HUES48 (cell line): ENCODE data around the gene CCDC141.

Source experiments
- H3K27ac ChIP-seq: one replicate; pipeline ENCODE4 v1.7.0; 2013; ENCODE audit warnings: low read depth, low read length, inconsistent platforms
- H3K27me3 ChIP-seq: 2 replicates; pipeline ENCODE4 v1.6.1; 2013; ENCODE audit warnings: mild to moderate bottlenecking, low read length; ENCODE audit not compliant: control insufficient read depth, insufficient read depth
- H3K36me3 ChIP-seq: 2 replicates; pipeline ENCODE4 v1.6.1; 2013; ENCODE audit warnings: low read length; ENCODE audit not compliant: control insufficient read depth, insufficient read depth
- H3K4me1 ChIP-seq: 2 replicates; pipeline ENCODE4 v1.6.1; 2013; ENCODE audit warnings: mild to moderate bottlenecking, low read length; ENCODE audit not compliant: control insufficient read depth, insufficient read depth
- H3K4me3 ChIP-seq: 2 replicates; pipeline ENCODE4 v1.5.1; 2013; ENCODE audit warnings: mild to moderate bottlenecking, low read depth, low read length
- H3K9ac ChIP-seq: 2 replicates; pipeline ENCODE4 v1.6.1; 2013; ENCODE audit warnings: mild to moderate bottlenecking, low read depth, low read length, moderate library complexity
- H3K9me3 ChIP-seq: 2 replicates; pipeline ENCODE4 v1.6.1; 2013; ENCODE audit warnings: low read length; ENCODE audit not compliant: control insufficient read depth, insufficient read depth

The CCDC141 gene

GRCh38 chr2:178886006-178886405, 163.9 kb downstream of the CCDC141 start:
- no peaks in the 10 kb centered on the region for H3K9me3 ChIP-seq
- no peaks in the 10 kb centered on the region for H3K36me3 ChIP-seq
- no peak overlapping the region for H3K9ac ChIP-seq
- peaks cover 13% of the 10 kb centered on the region for H3K4me1 ChIP-seq
- H3K27me3 ChIP-seq, result no peaks in the 10 kb centered on the region
- no peak overlapping the region for H3K27ac ChIP-seq
- no peak overlapping the region for H3K4me3 ChIP-seq

- Histone ChIP-seq H3K4me3 (no peak overlapping the region), H3K4me1 (peaks cover 13% of the 10 kb centered on the region), H3K27ac (no peak overlapping the region), H3K27me3 (no peaks in the 10 kb centered on the region), H3K9ac (no peak overlapping the region), H3K36me3 (no peaks in the 10 kb centered on the region), H3K9me3 (no peaks in the 10 kb centered on the region)
Measured at GRCh38 chr2:178884440-178884839, 165.5 kb downstream of the CCDC141 start.

DNA sequence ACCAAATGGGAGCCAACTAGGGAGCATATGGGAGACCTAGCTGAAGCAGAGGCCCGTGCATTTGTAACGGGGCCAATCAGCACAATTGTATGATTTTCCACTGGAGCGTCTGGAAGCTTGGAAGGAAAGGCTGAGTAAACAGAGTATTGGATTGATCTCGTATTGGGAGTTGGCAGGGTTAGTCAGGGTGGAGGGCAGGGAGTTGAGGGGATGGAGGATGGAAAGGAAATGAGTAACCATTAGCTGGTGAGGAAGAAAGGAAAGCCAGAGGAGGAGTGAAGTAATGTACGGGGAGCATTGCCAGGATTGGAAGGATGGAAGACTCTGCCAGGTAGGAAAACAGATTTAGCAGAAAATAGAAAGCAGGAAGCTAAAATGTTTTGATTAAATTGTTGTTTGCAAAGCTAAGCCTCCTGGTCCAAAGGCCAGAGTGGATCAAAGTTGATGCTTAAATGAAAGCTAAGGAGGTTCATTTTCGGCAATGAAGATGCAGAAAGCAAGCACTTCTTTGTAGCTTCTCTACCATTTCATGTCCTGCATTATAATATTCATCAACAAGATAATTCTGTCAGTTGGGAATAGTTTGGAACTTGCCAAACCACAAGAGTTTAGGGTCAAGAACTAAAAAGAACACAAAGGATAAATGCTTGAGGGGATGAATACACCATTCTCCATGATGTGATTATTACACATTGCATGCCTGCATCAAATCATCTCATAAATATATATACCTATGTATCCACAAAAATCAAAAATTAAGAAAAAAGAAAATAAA, 167.1 kb downstream of the CCDC141 start:
- H3K36me3 ChIP-seq, result no peaks in the 10 kb centered on the region
- H3K27ac ChIP-seq, result no peak overlapping the region
- H3K9me3 ChIP-seq, result no peaks in the 10 kb centered on the region
- H3K4me1 ChIP-seq, result peaks cover 13% of the 10 kb centered on the region
- no peak overlapping the region for H3K4me3 ChIP-seq
- no peak overlapping the region for H3K9ac ChIP-seq
- H3K27me3 ChIP-seq, result no peaks in the 10 kb centered on the region

GRCh38 chr2:178881075-178881474, 168.9 kb downstream of the CCDC141 start:
- H3K4me1 ChIP-seq, result peaks cover 10% of the 10 kb centered on the region
- H3K9ac ChIP-seq, result no peak overlapping the region
- H3K27ac ChIP-seq, result no peak overlapping the region
- H3K9me3 ChIP-seq, result no peaks in the 10 kb centered on the region
- H3K36me3 ChIP-seq, result no peaks in the 10 kb centered on the region
- H3K27me3 ChIP-seq, result no peaks in the 10 kb centered on the region
- no peak overlapping the region for H3K4me3 ChIP-seq

DNA sequence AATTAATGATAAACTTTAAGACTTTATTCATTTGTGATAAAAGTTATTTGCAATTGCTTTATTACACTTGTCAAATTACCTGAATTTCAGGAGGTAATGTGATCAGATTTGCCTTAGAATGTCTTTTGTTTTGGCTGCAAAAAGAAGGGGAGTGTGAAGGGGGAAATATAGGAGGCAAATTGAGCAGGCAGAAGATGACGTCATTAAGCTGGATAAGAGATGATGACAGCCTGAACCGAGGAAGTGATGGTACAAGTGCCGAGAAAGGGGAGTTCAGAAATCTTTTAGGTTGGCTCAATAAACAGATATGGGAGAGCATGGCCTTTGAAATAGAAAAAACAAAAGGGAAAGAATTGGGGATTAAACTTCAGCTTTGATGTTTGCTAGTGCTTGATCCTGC, 169.7 kb downstream of the CCDC141 start:
- Histone ChIP-seq H3K9me3 (no peaks in the 10 kb centered on the region), H3K27me3 (no peaks in the 10 kb centered on the region), H3K4me3 (no peak overlapping the region), H3K9ac (no peak overlapping the region), H3K4me1 (peaks cover 8% of the 10 kb centered on the region), H3K36me3 (no peaks in the 10 kb centered on the region), H3K27ac (no peak overlapping the region)

- H3K9ac ChIP-seq, result no peak overlapping the region
- no peaks in the 10 kb centered on the region for H3K9me3 ChIP-seq
- H3K4me3 ChIP-seq, result no peak overlapping the region
- H3K4me1 ChIP-seq, result no peaks in the 10 kb centered on the region
- H3K27me3 ChIP-seq, result no peaks in the 10 kb centered on the region
- no peak overlapping the region for H3K27ac ChIP-seq
- H3K36me3 ChIP-seq, result no peaks in the 10 kb centered on the region
Measured at GRCh38 chr2:178877874-178878273, 172.1 kb downstream of the CCDC141 start.

GRCh38 chr2:178874529-178875240, 175.3 kb downstream of the CCDC141 start:
- no peak overlapping the region for H3K4me3 ChIP-seq
- no peak overlapping the region for H3K9ac ChIP-seq
- no peaks in the 10 kb centered on the region for H3K4me1 ChIP-seq
- H3K9me3 ChIP-seq, result no peaks in the 10 kb centered on the region
- H3K27me3 ChIP-seq, result no peaks in the 10 kb centered on the region
- H3K36me3 ChIP-seq, result no peaks in the 10 kb centered on the region
- H3K27ac ChIP-seq, result no peak overlapping the region

DNA sequence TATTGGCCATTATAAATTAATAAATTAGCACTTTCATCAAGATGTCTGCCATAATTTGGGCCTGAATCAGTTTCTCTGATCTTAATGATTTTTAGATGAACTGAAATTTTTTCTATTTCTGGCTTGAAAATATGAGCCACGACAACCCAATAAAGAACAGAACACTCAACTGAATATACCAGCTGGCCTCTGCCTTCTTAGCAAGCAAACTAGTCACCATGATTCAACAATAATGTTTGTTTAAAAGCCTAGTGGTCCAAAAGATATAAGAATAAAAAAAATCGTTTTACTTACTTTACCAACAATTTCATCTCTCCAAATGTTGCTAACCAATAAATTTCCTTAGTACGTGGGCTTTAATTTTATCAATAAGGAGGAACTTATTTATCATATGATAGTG, 176.0 kb downstream of the CCDC141 start:
- no peaks in the 10 kb centered on the region for H3K36me3 ChIP-seq
- no peaks in the 10 kb centered on the region for H3K27me3 ChIP-seq
- H3K4me3 ChIP-seq, result no peak overlapping the region
- H3K4me1 ChIP-seq, result no peaks in the 10 kb centered on the region
- no peaks in the 10 kb centered on the region for H3K9me3 ChIP-seq
- H3K27ac ChIP-seq, result no peak overlapping the region
- no peak overlapping the region for H3K9ac ChIP-seq

DNA sequence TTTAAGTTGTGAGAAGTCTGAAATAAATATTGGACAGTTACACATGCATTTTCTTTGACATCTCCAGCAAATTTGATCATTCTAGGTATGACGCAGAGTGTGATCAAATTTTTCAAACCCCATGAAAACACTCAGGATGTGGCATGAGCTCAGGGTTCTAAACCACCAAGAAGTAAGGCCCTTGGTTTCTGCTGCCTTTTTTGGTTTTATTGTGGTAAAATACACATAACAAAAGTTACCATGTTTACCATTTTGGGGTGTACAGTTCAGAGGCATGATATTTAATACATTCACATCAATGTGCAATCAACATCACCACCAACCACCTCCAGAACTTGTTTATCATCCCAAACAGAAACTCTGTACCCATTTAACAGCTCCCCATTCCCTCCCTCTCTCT, 178.4 kb downstream of the CCDC141 start:
- no peaks in the 10 kb centered on the region for H3K36me3 ChIP-seq
- peaks cover 10% of the 10 kb centered on the region; the same call in 1 of the 2 replicates for H3K4me1 ChIP-seq
- H3K9ac ChIP-seq, result no peak overlapping the region
- H3K9me3 ChIP-seq, result no peaks in the 10 kb centered on the region
- H3K4me3 ChIP-seq, result no peak overlapping the region
- no peak overlapping the region for H3K27ac ChIP-seq
- H3K27me3 ChIP-seq, result no peaks in the 10 kb centered on the region

DNA sequence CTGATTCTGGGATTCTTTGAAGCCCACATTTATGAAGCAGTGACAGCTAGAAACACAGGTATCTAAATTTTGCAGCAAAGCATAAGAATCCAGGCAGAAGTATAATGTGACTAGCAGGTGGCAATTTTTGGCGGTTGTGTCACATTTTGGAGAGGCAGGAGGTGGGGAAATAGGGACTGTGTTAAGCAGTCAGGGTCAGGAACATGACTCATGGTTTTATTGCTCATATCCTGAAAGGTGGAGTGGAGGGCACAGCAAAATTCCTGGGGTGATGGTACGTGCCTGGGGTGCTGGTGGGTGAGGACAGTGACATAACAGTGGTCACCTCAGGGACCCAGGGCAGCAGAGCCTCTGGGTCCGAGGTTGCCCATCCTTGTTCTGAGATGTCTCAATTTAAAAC, 179.2 kb downstream of the CCDC141 start:
- Histone ChIP-seq H3K36me3 (no peaks in the 10 kb centered on the region), H3K27me3 (no peaks in the 10 kb centered on the region), H3K9ac (no peak overlapping the region), H3K4me1 (peaks cover 10% of the 10 kb centered on the region; the same call in 1 of the 2 replicates), H3K27ac (no peak overlapping the region), H3K4me3 (no peak overlapping the region), H3K9me3 (no peaks in the 10 kb centered on the region)

GRCh38 chr2:178865999-178866398, 183.9 kb downstream of the CCDC141 start:
- Histone ChIP-seq H3K4me3 (no peak overlapping the region), H3K9ac (no peak overlapping the region), H3K4me1 (peaks cover 28% of the 10 kb centered on the region), H3K27me3 (no peaks in the 10 kb centered on the region), H3K27ac (no peak overlapping the region), H3K9me3 (no peaks in the 10 kb centered on the region), H3K36me3 (no peaks in the 10 kb centered on the region)
